Measurements from ENCODE around the gene EHD1.

GRCh38 chr11:64896448-64897022, 18.1 kb upstream of the EHD1 start:
- TF ChIP-seq, protein P1, sequence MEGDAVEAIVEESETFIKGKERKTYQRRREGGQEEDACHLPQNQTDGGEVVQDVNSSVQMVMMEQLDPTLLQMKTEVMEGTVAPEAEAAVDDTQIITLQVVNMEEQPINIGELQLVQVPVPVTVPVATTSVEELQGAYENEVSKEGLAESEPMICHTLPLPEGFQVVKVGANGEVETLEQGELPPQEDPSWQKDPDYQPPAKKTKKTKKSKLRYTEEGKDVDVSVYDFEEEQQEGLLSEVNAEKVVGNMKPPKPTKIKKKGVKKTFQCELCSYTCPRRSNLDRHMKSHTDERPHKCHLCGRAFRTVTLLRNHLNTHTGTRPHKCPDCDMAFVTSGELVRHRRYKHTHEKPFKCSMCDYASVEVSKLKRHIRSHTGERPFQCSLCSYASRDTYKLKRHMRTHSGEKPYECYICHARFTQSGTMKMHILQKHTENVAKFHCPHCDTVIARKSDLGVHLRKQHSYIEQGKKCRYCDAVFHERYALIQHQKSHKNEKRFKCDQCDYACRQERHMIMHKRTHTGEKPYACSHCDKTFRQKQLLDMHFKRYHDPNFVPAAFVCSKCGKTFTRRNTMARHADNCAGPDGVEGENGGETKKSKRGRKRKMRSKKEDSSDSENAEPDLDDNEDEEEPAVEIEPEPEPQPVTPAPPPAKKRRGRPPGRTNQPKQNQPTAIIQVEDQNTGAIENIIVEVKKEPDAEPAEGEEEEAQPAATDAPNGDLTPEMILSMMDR (IDR thresholded peaks at IDR 0.05), result no peak
- TF ChIP-seq POLR2A (IDR thresholded peaks at IDR 0.05) (no peak), EP300 (IDR thresholded peaks at IDR 0.05) (no peak)
